ENCODE measurements around the gene SPIRE1. TPM values are rescaled to one million over a fixed set of nuclear protein-coding genes. Genes with fewer than 3 reads are reported as not detected.

Gene SPIRE1
- total RNA-seq, 4 donors from 2014 or later: 4.7 to 49.5 (median 7.1) TPM

DNA sequence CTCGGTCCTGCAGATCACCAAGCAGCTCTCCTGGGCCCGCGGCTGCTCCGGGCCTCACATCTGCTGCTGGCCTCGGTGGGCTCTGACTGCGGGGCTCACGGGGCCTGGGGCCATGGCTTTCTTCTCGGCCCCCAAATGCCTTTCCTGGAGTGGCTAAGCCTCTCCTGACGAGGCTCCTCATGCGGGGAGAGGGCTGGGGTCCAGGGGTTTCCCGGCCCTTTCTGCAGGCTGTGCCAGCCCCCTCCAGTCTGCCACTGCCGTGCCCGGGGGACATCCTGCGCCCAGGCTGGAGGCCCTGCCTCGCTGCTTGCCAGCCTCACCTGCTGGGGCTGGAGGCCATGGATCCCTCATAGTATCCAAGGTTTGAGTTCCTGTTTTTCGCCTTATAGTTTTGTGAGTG lies 226.3 kb downstream of the SPIRE1 start:
- DNase-seq: no peak
- no peak overlapping the region for H3K4me3 ChIP-seq
- H3K27ac ChIP-seq: no peak overlapping the region
- no peak for TF ChIP-seq CTCF (IDR thresholded peaks at IDR 0.05)
- TF ChIP-seq POLR2A (IDR thresholded peaks at IDR 0.05): no peak
- no peaks in the 10 kb centered on the region for H3K27me3 ChIP-seq
- H3K36me3 ChIP-seq: no peaks in the 10 kb centered on the region
- H3K4me1 ChIP-seq: no peaks in the 10 kb centered on the region
- no peaks in the 10 kb centered on the region for H3K9me3 ChIP-seq

GRCh38 chr18:12430137-12430990 lies 227.5 kb downstream of the SPIRE1 start:
- no peak for TF ChIP-seq POLR2A (IDR thresholded peaks at IDR 0.05)
- no peak for TF ChIP-seq CTCF (IDR thresholded peaks at IDR 0.05)
- no peak overlapping the region for H3K4me3 ChIP-seq
- H3K9me3 ChIP-seq: no peaks in the 10 kb centered on the region
- no peak for DNase-seq
- H3K36me3 ChIP-seq: no peaks in the 10 kb centered on the region
- no peaks in the 10 kb centered on the region for H3K4me1 ChIP-seq
- no peaks in the 10 kb centered on the region for H3K27me3 ChIP-seq
- no peak overlapping the region for H3K27ac ChIP-seq

DNA sequence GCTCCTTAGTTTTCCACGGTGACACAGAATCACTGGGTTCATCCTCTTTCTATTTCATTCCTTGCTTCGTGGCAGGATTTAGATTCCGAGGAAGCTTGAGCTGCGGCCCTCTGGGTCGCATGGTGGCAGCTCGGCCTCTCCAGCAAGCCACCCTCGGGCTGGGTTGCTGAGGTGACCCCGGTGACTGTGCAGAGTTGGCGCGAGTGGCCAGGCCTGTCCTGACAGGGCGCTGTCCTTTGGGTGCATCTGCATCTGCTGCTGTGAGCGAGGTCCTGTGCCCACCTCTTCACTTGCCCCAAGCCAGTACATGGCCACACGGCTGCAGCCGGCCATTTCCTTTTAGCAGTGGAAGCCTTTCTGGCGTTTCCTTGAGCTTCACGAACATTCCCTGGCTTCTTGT lies 228.4 kb downstream of the SPIRE1 start:
- no peak for DNase-seq
- Histone ChIP-seq H3K27me3 (no peaks in the 10 kb centered on the region), H3K27ac (no peak overlapping the region), H3K36me3 (no peaks in the 10 kb centered on the region), H3K9me3 (no peaks in the 10 kb centered on the region), H3K4me1 (no peaks in the 10 kb centered on the region), H3K4me3 (no peak overlapping the region)
- TF ChIP-seq CTCF (IDR thresholded peaks at IDR 0.05) (no peak), POLR2A (IDR thresholded peaks at IDR 0.05) (no peak)

GRCh38 chr18:12428923-12429322 lies 229.0 kb downstream of the SPIRE1 start:
- Histone ChIP-seq H3K27ac (no peak overlapping the region), H3K36me3 (no peaks in the 10 kb centered on the region), H3K9me3 (no peaks in the 10 kb centered on the region), H3K4me3 (no peak overlapping the region), H3K4me1 (no peaks in the 10 kb centered on the region), H3K27me3 (no peaks in the 10 kb centered on the region)
- DNase-seq: no peak
- TF ChIP-seq POLR2A (IDR thresholded peaks at IDR 0.05): no peak
- TF ChIP-seq CTCF (IDR thresholded peaks at IDR 0.05): no peak

DNA sequence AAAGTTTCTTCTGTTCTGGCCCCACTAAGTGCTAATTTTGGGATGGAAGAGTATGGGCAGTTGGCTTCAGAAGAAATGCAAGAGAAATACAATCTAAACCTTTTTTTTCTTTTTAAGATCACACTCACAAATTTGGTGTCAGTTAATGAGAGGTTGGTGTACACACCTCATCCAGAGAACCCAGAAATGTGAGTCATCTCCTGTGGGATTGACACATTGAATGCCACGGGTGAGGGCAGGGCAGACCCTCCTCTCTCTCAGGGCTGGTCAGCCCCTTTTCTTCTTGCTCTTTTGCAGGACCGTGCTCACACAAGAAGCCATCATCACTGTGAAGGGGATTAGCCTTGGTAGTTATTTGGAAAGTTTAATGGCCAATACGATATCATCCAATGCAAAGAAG lies 231.0 kb downstream of the SPIRE1 start:
- Histone ChIP-seq H3K36me3 (no peaks in the 10 kb centered on the region), H3K9me3 (no peaks in the 10 kb centered on the region), H3K4me1 (no peaks in the 10 kb centered on the region), H3K27ac (no peak overlapping the region), H3K4me3 (no peak overlapping the region), H3K27me3 (no peaks in the 10 kb centered on the region)
- no peak for DNase-seq
- no peak for TF ChIP-seq POLR2A (IDR thresholded peaks at IDR 0.05)
- TF ChIP-seq CTCF (IDR thresholded peaks at IDR 0.05): no peak

Data from Peyer's patch (tissue), 4 donors.